HEK293 (cell line): ENCODE data around the gene CRYZ.

Experiments
- CTCF ChIA-PET: fragments of 350-600 bp; formaldehyde crosslinking; extraction: SDS; loops from one replicate; lab custom pipeline; 2021; ENCODE audit warnings: antibody characterized with exemption; lab: Yijun Ruan, JAX
- POLR2A ChIA-PET: fragments of 300-600 bp; formaldehyde crosslinking; extraction: SDS; loops from one replicate; lab custom pipeline; 2020; ENCODE audit warnings: antibody characterized with exemption, inconsistent platforms; lab: Yijun Ruan, JAX
- H3K27ac ChIP-seq: fragments of 200-500 bp; sonication (Bioruptor generic); 2 replicates; pipeline ENCODE4 v1.5.1; 2014; ENCODE audit warnings: low read depth, low read length, control low read depth, inconsistent platforms; ENCODE audit errors: extremely low read depth
- H3K36me3 ChIP-seq, 2 experiments: fragments of 200-500 bp in 1 of 2; sonication (Bioruptor generic) in 1 of 2; 1 replicate in 1 of 2; 2 replicates in 1 of 2; pipeline ENCODE4 v1.5.1; 2014 to 2017; ENCODE audit warnings: inconsistent platforms in 2 of 2, low read length in 2 of 2; ENCODE audit not compliant: control insufficient read depth in 2 of 2, insufficient read depth in 1 of 2
- H3K4me1 ChIP-seq: fragments of 200-500 bp; sonication (Bioruptor generic); 2 replicates; pipeline ENCODE4 v1.5.1; 2014; ENCODE audit warnings: mild to moderate bottlenecking, low read length, inconsistent platforms; ENCODE audit not compliant: control insufficient read depth, insufficient read depth
- H3K4me3 ChIP-seq: 2 replicates; pipeline ENCODE4 v1.5.1; 2011; ENCODE audit warnings: low read depth, mild to moderate bottlenecking, control low read depth, low read length, moderate library complexity
- H3K9me3 ChIP-seq: fragments of 200-500 bp; sonication (Bioruptor generic); 2 replicates; pipeline ENCODE4 v1.5.1; 2014; ENCODE audit warnings: low read depth, low read length, inconsistent platforms; ENCODE audit not compliant: control insufficient read depth, insufficient read depth
- ELK4 ChIP-seq: IDR thresholded peaks from 2 replicates; pipeline ENCODE4 v1.6.1; 2011; ENCODE audit warnings: mild to moderate bottlenecking, low read depth, low read length, borderline replicate concordance
- GLI2 ChIP-seq: fragments of 450-650 bp; formaldehyde crosslinking; IDR thresholded peaks from 2 replicates; pipeline ENCODE4; 2017; ENCODE audit warnings: missing biosample characterization, missing genetic modification characterization, low read depth, borderline replicate concordance
- KLF17 ChIP-seq: fragments of 450-650 bp; formaldehyde crosslinking; IDR thresholded peaks from 2 replicates; pipeline ENCODE4 v1.5.1; 2016; ENCODE audit warnings: missing biosample characterization, missing genetic modification characterization
- PRDM2 ChIP-seq: fragments of 450-650 bp; formaldehyde crosslinking; IDR thresholded peaks from 2 replicates; pipeline ENCODE4 v1.5.1; 2016; ENCODE audit warnings: missing biosample characterization, missing genetic modification characterization, borderline replicate concordance
- SALL2 ChIP-seq: fragments of 450-650 bp; formaldehyde crosslinking; IDR thresholded peaks from 2 replicates; pipeline ENCODE4 v1.5.0; 2017; ENCODE audit warnings: missing biosample characterization, mild to moderate bottlenecking, missing genetic modification characterization, borderline replicate concordance
- SCRT1 ChIP-seq: fragments of 450-650 bp; formaldehyde crosslinking; IDR thresholded peaks from 2 replicates; pipeline ENCODE4 v1.5.1; 2016; ENCODE audit warnings: missing biosample characterization, missing genetic modification characterization, borderline replicate concordance
- ZBTB20 ChIP-seq: fragments of 450-650 bp; formaldehyde crosslinking; IDR thresholded peaks from 2 replicates; pipeline ENCODE4 v1.5.1; 2016; ENCODE audit warnings: missing biosample characterization, missing genetic modification characterization
- ZNF112 ChIP-seq: fragments of 450-650 bp; formaldehyde crosslinking; IDR thresholded peaks from 2 replicates; pipeline ENCODE4 v1.5.0; 2017; ENCODE audit warnings: missing biosample characterization, missing genetic modification characterization
- ZNF132 ChIP-seq: fragments of 450-650 bp; formaldehyde crosslinking; IDR thresholded peaks from 2 replicates; pipeline ENCODE4 v1.5.1; 2017; ENCODE audit warnings: missing biosample characterization, missing genetic modification characterization, borderline replicate concordance
- ZNF18 ChIP-seq: fragments of 450-650 bp; formaldehyde crosslinking; IDR thresholded peaks from 2 replicates; pipeline ENCODE4 v1.5.1; 2016; ENCODE audit warnings: missing biosample characterization, missing genetic modification characterization
- ZNF19 ChIP-seq: fragments of 450-650 bp; formaldehyde crosslinking; IDR thresholded peaks from 2 replicates; pipeline ENCODE4; 2016; ENCODE audit warnings: missing biosample characterization, missing genetic modification characterization, low read depth
- ZNF292 ChIP-seq: fragments of 450-650 bp; formaldehyde crosslinking; IDR thresholded peaks from 2 replicates; pipeline ENCODE4 v1.5.1; 2016; ENCODE audit warnings: low read depth, missing biosample characterization, missing genetic modification characterization, borderline replicate concordance
- ZNF433 ChIP-seq: fragments of 450-650 bp; formaldehyde crosslinking; IDR thresholded peaks from 2 replicates; pipeline ENCODE4 v1.5.1; 2016; ENCODE audit warnings: missing biosample characterization, missing genetic modification characterization, low read depth
- ZNF518A ChIP-seq: fragments of 450-650 bp; formaldehyde crosslinking; conservative IDR thresholded peaks from 2 replicates; pipeline ENCODE4 v1.5.1; 2016; ENCODE audit warnings: low read depth, missing biosample characterization, missing genetic modification characterization
- ZNF529 ChIP-seq: fragments of 450-650 bp; formaldehyde crosslinking; IDR thresholded peaks from 2 replicates; pipeline ENCODE4 v1.5.1; 2017; ENCODE audit warnings: missing genetic modification characterization, missing biosample characterization; ENCODE audit not compliant: insufficient replicate concordance
- ZNF624 ChIP-seq: fragments of 450-650 bp; formaldehyde crosslinking; IDR thresholded peaks from 2 replicates; pipeline ENCODE4 v1.5.1; 2017; ENCODE audit warnings: missing biosample characterization, missing genetic modification characterization
- ZNF670 ChIP-seq: fragments of 450-650 bp; formaldehyde crosslinking; IDR thresholded peaks from 2 replicates; pipeline ENCODE4 v1.5.1; 2016; ENCODE audit warnings: missing biosample characterization, missing genetic modification characterization, low read depth
- ZNF704 ChIP-seq: fragments of 450-650 bp; formaldehyde crosslinking; IDR thresholded peaks from 2 replicates; pipeline ENCODE4 v1.5.1; 2016; ENCODE audit warnings: missing biosample characterization, missing genetic modification characterization
- ZNF776 ChIP-seq: fragments of 450-650 bp; formaldehyde crosslinking; IDR thresholded peaks from 2 replicates; pipeline ENCODE4 v1.5.0; 2017; ENCODE audit warnings: missing biosample characterization, missing genetic modification characterization, borderline replicate concordance

CRYZ gene

GRCh38 chr1:74681001-74681400 is 51.8 kb downstream of the CRYZ start:
- TF ChIP-seq ZNF112 (tag by site-specific recombination) (no peak), ZNF704 (tag by site-specific recombination) (no peak), ZBTB20 (tag by site-specific recombination) (no peak), SCRT1 (tag by site-specific recombination) (no peak), ZNF132 (tag by site-specific recombination) (no peak), ZNF670 (no peak), ZNF292 (tag by site-specific recombination) (no peak), GLI2 (tag by site-specific recombination) (no peak), ZNF433 (tag by site-specific recombination) (no peak), PRDM2 (no peak), ZNF529 (tag by site-specific recombination) (no peak), SALL2 (tag by site-specific recombination) (no peak), ZNF776 (tag by site-specific recombination) (no peak), ZNF18 (tag by site-specific recombination) (no peak), KLF17 (tag by site-specific recombination) (no peak)
- Histone ChIP-seq H3K4me1 (no peaks in the 10 kb centered on the region), H3K36me3 (no peaks in the 10 kb centered on the region), H3K27ac (no peak overlapping the region), H3K4me3 (no peak overlapping the region), H3K9me3 (no peaks in the 10 kb centered on the region)
- CTCF ChIA-PET: no interaction called here
- POLR2A ChIA-PET: no interaction called here

- H3K4me3 ChIP-seq: no peak overlapping the region
- no peaks in the 10 kb centered on the region for H3K4me1 ChIP-seq
- H3K36me3 ChIP-seq: no peaks in the 10 kb centered on the region
- H3K9me3 ChIP-seq: no peaks in the 10 kb centered on the region
- H3K27ac ChIP-seq: no peak overlapping the region
- ChIA-PET POLR2A (no interaction called here), CTCF (interaction anchor here (0.8 to 1.6 kb wide), 2 partner anchors 10 to 11 kb away, joined by 3 to 6 read pairs; no protein-coding TSS in a partner anchor)
- TF ChIP-seq ELK4 (no peak), ZNF670 (no peak), ZNF518A (tag by site-specific recombination) (no peak), ZNF19 (tag by site-specific recombination) (no peak), ZNF624 (no peak)
Observed at GRCh38 chr1:74679811-74680210, 53.0 kb downstream of the CRYZ start.
